K562 (cell line): ENCODE data around the gene LY6G5B. TPM values are rescaled to one million over a fixed set of nuclear protein-coding genes. Genes with fewer than 3 reads are reported as not detected.

ENCODE experiments used
- ATAC-seq: fragments of 200-7000 bp; cut with Tn5 transposase; 3 replicates; pipeline ENCODE4 v1.9.1; 2020; ENCODE audit warnings: moderate library complexity
- BruUV-seq: library from RNA; stranded (reverse); fragments of 400-500 nt; replicated peaks from 2 replicates; lab custom pipeline; 2021; lab: Mats Ljungman, UMichigan
- CTCF ChIA-PET: fragments of 300-600 bp; formaldehyde crosslinking; extraction: SDS; loops from one replicate; lab custom pipeline; 2021; ENCODE audit warnings: low intra/inter-chr PET ratio; lab: Yijun Ruan, JAX
- POLR2A ChIA-PET: fragments of 300-600, 350-650 bp; sonication (Branson Sonifier 250); formaldehyde crosslinking; extraction: SDS; loops from one replicate; lab custom pipeline; 2021; ENCODE audit warnings: antibody characterized with exemption, inconsistent platforms; lab: Yijun Ruan, JAX
- DNase-seq, 4 experiments: peaks; one replicate each; pipeline versions ENCODE4 v3.0.0 to v3.0.0-alpha.2; 2011 to 2018; ENCODE audit warnings: low spot score in 3 of 4, mixed read lengths in 3 of 4; ENCODE audit errors: extremely low read depth in 1 of 4
- FAIRE-seq: peaks from 2 replicates; lab custom pipeline; 2011; peaks lifted over from hg19 to GRCh38; lab: Jason Lieb, UNC
- H2AFZ ChIP-seq: 2 replicates; pipeline ENCODE4 v1.6.0; 2011; ENCODE audit warnings: low read depth, low read length, control low read depth, inconsistent platforms
- H3K27ac ChIP-seq: fragments of 200-600 bp; 3 replicates; pipeline ENCODE4 v1.8.0; 2011; ENCODE audit warnings: low read depth, mild to moderate bottlenecking, control low read depth, inconsistent platforms, low read length, moderate library complexity, mixed read lengths; ENCODE audit errors: extremely low read depth
- H3K27me3 ChIP-seq, 2 experiments: fragments of 300-600 bp in 1 of 2; 2 replicates in 1 of 2; 3 replicates in 1 of 2; pipeline versions ENCODE4 v1.6.0 to v1.8.0; 2011; ENCODE audit warnings: inconsistent platforms in 2 of 2, low read length in 2 of 2, mild to moderate bottlenecking in 1 of 2, mixed read lengths in 1 of 2, moderate library complexity in 1 of 2; ENCODE audit not compliant: control insufficient read depth in 2 of 2, insufficient read depth in 2 of 2
- H3K36me3 ChIP-seq: fragments of 300-600 bp; 3 replicates; pipeline ENCODE4 v1.8.0; 2011; ENCODE audit warnings: mild to moderate bottlenecking, low read length, inconsistent platforms; ENCODE audit not compliant: control insufficient read depth, insufficient read depth
- H3K4me1 ChIP-seq, 2 experiments: fragments of 200-600 bp in 1 of 2; replicated peaks in 1 of 2; 2 replicates in 1 of 2; 3 replicates in 1 of 2; pipeline versions ENCODE4 v1.5.1 to v1.8.0; 2011; ENCODE audit warnings: inconsistent platforms in 2 of 2, low read length in 2 of 2, mild to moderate bottlenecking in 1 of 2, mixed read lengths in 1 of 2, moderate library complexity in 1 of 2; ENCODE audit not compliant: control insufficient read depth in 2 of 2, insufficient read depth in 2 of 2
- H3K4me2 ChIP-seq: 2 replicates; pipeline ENCODE4 v1.6.1; 2011; ENCODE audit warnings: low read length, control low read depth, inconsistent platforms, mixed read lengths; ENCODE audit not compliant: insufficient read depth
- H3K4me3 ChIP-seq: fragments of 200-600 bp; sonication (generic), shearing (Covaris generic); 2 replicates; pipeline ENCODE4 v1.5.1; 2016; ENCODE audit warnings: control low read depth, inconsistent platforms
- H3K79me2 ChIP-seq: fragments of 200-600 bp; 3 replicates; pipeline ENCODE4 v1.8.0; 2011; ENCODE audit warnings: low read length, inconsistent platforms; ENCODE audit not compliant: control insufficient read depth, insufficient read depth
- H3K9ac ChIP-seq, 2 experiments: 2 replicates each; pipeline versions ENCODE4 v1.6.0 to v1.6.1; 2011; ENCODE audit warnings: low read depth in 2 of 2, low read length in 2 of 2, control low read depth in 1 of 2, inconsistent platforms in 1 of 2, mild to moderate bottlenecking in 1 of 2, mixed read lengths in 1 of 2; ENCODE audit not compliant: insufficient read depth in 1 of 2
- H3K9me1 ChIP-seq: one replicate; pipeline ENCODE4 v1.6.0; 2011; ENCODE audit warnings: inconsistent platforms, mild to moderate bottlenecking, low read length, moderate library complexity; ENCODE audit not compliant: control insufficient read depth, insufficient read depth
- H3K9me3 ChIP-seq: replicated peaks from 2 replicates; pipeline ENCODE4 v1.5.1; 2011; ENCODE audit warnings: low read depth, low read length, inconsistent platforms; ENCODE audit not compliant: control insufficient read depth, insufficient read depth
- H4K20me1 ChIP-seq: replicated peaks from 2 replicates; pipeline ENCODE4 v1.6.1; 2011; ENCODE audit warnings: low read length, inconsistent platforms, mixed read lengths; ENCODE audit not compliant: control insufficient read depth, insufficient read depth
- CBFA2T2 ChIP-seq: fragments of 450-650 bp; conservative IDR thresholded peaks from 2 replicates; pipeline ENCODE4 v1.6.1; 2017; ENCODE audit warnings: mild to moderate bottlenecking
- CBFA2T3 ChIP-seq: fragments of 450-650 bp; IDR thresholded peaks from 2 replicates; pipeline ENCODE4 v1.6.1; 2017
- KAT7 ChIP-seq: sonication (generic); formaldehyde crosslinking; IDR thresholded peaks from 2 replicates; pipeline ENCODE4 v1.8.0; 2022; ENCODE audit warnings: missing genetic modification reagents, mild to moderate bottlenecking, borderline replicate concordance
- L3MBTL2 ChIP-seq: fragments of 450-650 bp; IDR thresholded peaks from 2 replicates; pipeline ENCODE4 v1.6.1; 2016; ENCODE audit warnings: mild to moderate bottlenecking, moderate library complexity
- SPI1 ChIP-seq: IDR thresholded peaks from 2 replicates; pipeline ENCODE4 v1.6.1; 2011; ENCODE audit warnings: low read depth, low read length, control low read depth, borderline replicate concordance
- STAT5B ChIP-seq: fragments of 250-450 bp; sonication (Bioruptor Pico); IDR thresholded peaks from 2 replicates; pipeline ENCODE4 v1.8.0; 2021; ENCODE audit warnings: mild to moderate bottlenecking, inconsistent platforms
- TAF15 ChIP-seq: fragments of 200-400 bp; formaldehyde crosslinking; IDR thresholded peaks from 2 replicates; pipeline ENCODE4 v1.6.1; 2017; ENCODE audit warnings: mild to moderate bottlenecking, low read depth, low read length, moderate library complexity
- TCF3 ChIP-seq: sonication (generic); formaldehyde crosslinking; IDR thresholded peaks from 2 replicates; pipeline ENCODE4 v1.4.0; 2020; ENCODE audit warnings: mild to moderate bottlenecking, missing genetic modification reagents
- TFAM ChIP-seq: fragments of 250-450 bp; sonication (Bioruptor Pico); conservative IDR thresholded peaks from 2 replicates; pipeline ENCODE4 v1.5.0; 2021; ENCODE audit warnings: mild to moderate bottlenecking, moderate library complexity
- WGBS: fragments of 100-300 bp; shearing (Covaris generic); methylation state at CpG from one replicate; pipeline ENCODE4 v1.1.6; 2016; ENCODE audit warnings: low coverage, mixed read lengths; ENCODE audit not compliant: insufficient coverage; ENCODE audit errors: missing lambda C conversion rate; 5-methylcytosine and 5-hydroxymethylcytosine counted together
- in situ Hi-C: fragments of 300-500 bp; cut with MboI; formaldehyde crosslinking; loops from 4 replicates; pipeline ENCODE4 v1.15.0; 2018; ENCODE audit warnings: inconsistent platforms, mixed read lengths
- intact Hi-C: fragments of 100-400 bp; cut with micrococcal nuclease; formaldehyde crosslinking; loops from 2 replicates; pipeline ENCODE4 v1.14.2; 2022
- polyA plus RNA-seq, 8 experiments: library from polyadenylated mRNA; depleted of rRNA in 4 of 8; stranded (reverse) in 5 of 8; unstranded in 3 of 8; fragments of >200 nt; fragmentation: Nextera tagmentation in 2 of 8; fragmentation: Illumina TruSeq in 1 of 8; extraction: Ambion mirVana in 2 of 8; extraction: Trizol in 1 of 8; gene quantifications; 2 replicates each; pipeline versions ENCODE4 v1.2.1 to v1.2.3, GENCODE V29; 2011 to 2014; ENCODE audit warnings: inconsistent platforms in 1 of 8, missing spikeins in 1 of 8
- total RNA-seq, 7 experiments: library from RNA; depleted of rRNA in 6 of 7; stranded (reverse); fragments of >200 nt in 6 of 7; fragmentation: Illumina TruSeq in 2 of 7; extraction: Trizol in 2 of 7; gene quantifications; 2 replicates each; pipeline versions ENCODE4 v1.2.1 to v1.2.3, GENCODE V29; 2011 to 2021; ENCODE audit warnings: low replicate concordance in 1 of 7
- TF ChIP-seq, protein P1 (sequence below): sonication (generic); formaldehyde crosslinking; IDR thresholded peaks from 2 replicates; pipeline ENCODE4 v1.8.0; 2022; ENCODE audit warnings: mild to moderate bottlenecking, low read depth, missing genetic modification reagents
- TF ChIP-seq, protein P2 (sequence below): sonication (generic); formaldehyde crosslinking; IDR thresholded peaks from 2 replicates; pipeline ENCODE4 v1.8.1; 2023; ENCODE audit warnings: mild to moderate bottlenecking, missing genetic modification reagents
- TF ChIP-seq, protein P3 (sequence below): fragments of 200-800 bp; sonication (Bioruptor generic); IDR thresholded peaks from 2 replicates; pipeline ENCODE4 v1.6.1; 2017; ENCODE audit warnings: missing genetic modification characterization, missing compliant biosample characterization

LY6G5B gene
- total and polyA plus RNA-seq, 9 of the 15 experiments (the other 6 are each of a cell fraction or from before 2014, with no cell fraction given), result 6.0 to 27.0 (median 7.5) TPM

GRCh38 chr6:31711233-31711632 lies 41.5 kb downstream of the LY6G5B start:
- Histone ChIP-seq H3K27me3 (no peaks in the 10 kb centered on the region), H4K20me1 (no peaks in the 10 kb centered on the region), H3K4me2 (peak overlapping the region; percentile 9; the same call in 1 of the 2 replicates), H3K79me2 (no peaks in the 10 kb centered on the region), H3K4me3 (no peak overlapping the region), H3K36me3 (no peaks in the 10 kb centered on the region), H3K27ac (no peak overlapping the region), H2AFZ (peak overlapping the region; percentile 58), H3K9me1 (no peaks in the 10 kb centered on the region), H3K9ac (peak overlapping the region in 1 of 2 experiments; percentile 73; a peak in 2 of 4 replicates), H3K9me3 (no peaks in the 10 kb centered on the region), H3K4me1 (peaks cover 33 to 48% of the 10 kb centered on the region in 2 experiments)
- CTCF ChIA-PET, result no interaction called here
- FAIRE-seq (no peak), DNase-seq (peak in 2 of 4 experiments; percentile 50 to 55), ATAC-seq (peak; percentile 3; the same call in 1 of the 3 replicates)
- in situ Hi-C loops (no loop called here), intact Hi-C loops (no loop called here)
- WGBS, result 34% methylated on average over 8 of the region's 8 CpGs
- no TSS peak for BruUV-seq
- POLR2A ChIA-PET, result interaction anchor here (0.7 to 12.4 kb wide), 9 partner anchors 8 to 261 kb away, joined by 3 to 223 read pairs (median 4); partner anchors contain the start of genes ABHD16A, DDAH2, DXO and GPANK1
- peak; percentile 52; the same call in 1 of the 2 replicates for TF ChIP-seq TCF3 (CRISPR knock-in tag)
- TF ChIP-seq CBFA2T3, result peak; percentile 68
- no peak for TF ChIP-seq STAT5B (CRISPR knock-in tag)
- TF ChIP-seq TFAM (CRISPR knock-in tag), result no peak
- TF ChIP-seq, protein P1, sequence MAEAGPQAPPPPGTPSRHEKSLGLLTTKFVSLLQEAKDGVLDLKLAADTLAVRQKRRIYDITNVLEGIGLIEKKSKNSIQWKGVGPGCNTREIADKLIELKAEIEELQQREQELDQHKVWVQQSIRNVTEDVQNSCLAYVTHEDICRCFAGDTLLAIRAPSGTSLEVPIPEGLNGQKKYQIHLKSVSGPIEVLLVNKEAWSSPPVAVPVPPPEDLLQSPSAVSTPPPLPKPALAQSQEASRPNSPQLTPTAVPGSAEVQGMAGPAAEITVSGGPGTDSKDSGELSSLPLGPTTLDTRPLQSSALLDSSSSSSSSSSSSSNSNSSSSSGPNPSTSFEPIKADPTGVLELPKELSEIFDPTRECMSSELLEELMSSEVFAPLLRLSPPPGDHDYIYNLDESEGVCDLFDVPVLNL (CRISPR knock-in tag), result no peak
- 0 out of 2 replicates have a peak, but pooled peaks have one; percentile 31 for TF ChIP-seq CBFA2T2
- peak; percentile 56; the same call in 1 of the 2 replicates for TF ChIP-seq SPI1
- TF ChIP-seq, protein P2, sequence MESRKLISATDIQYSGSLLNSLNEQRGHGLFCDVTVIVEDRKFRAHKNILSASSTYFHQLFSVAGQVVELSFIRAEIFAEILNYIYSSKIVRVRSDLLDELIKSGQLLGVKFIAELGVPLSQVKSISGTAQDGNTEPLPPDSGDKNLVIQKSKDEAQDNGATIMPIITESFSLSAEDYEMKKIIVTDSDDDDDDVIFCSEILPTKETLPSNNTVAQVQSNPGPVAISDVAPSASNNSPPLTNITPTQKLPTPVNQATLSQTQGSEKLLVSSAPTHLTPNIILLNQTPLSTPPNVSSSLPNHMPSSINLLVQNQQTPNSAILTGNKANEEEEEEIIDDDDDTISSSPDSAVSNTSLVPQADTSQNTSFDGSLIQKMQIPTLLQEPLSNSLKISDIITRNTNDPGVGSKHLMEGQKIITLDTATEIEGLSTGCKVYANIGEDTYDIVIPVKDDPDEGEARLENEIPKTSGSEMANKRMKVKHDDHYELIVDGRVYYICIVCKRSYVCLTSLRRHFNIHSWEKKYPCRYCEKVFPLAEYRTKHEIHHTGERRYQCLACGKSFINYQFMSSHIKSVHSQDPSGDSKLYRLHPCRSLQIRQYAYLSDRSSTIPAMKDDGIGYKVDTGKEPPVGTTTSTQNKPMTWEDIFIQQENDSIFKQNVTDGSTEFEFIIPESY (CRISPR knock-in tag), result no peak
- TF ChIP-seq TAF15, result no peak
- no peak for TF ChIP-seq L3MBTL2
- TF ChIP-seq, protein P3, sequence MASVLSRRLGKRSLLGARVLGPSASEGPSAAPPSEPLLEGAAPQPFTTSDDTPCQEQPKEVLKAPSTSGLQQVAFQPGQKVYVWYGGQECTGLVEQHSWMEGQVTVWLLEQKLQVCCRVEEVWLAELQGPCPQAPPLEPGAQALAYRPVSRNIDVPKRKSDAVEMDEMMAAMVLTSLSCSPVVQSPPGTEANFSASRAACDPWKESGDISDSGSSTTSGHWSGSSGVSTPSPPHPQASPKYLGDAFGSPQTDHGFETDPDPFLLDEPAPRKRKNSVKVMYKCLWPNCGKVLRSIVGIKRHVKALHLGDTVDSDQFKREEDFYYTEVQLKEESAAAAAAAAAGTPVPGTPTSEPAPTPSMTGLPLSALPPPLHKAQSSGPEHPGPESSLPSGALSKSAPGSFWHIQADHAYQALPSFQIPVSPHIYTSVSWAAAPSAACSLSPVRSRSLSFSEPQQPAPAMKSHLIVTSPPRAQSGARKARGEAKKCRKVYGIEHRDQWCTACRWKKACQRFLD, result 0 out of 2 replicates have a peak, but pooled peaks have one; percentile 5
- TF ChIP-seq KAT7, result no peak
